Ovary (tissue), 9 donors: Measurements from ENCODE around the gene OTUD3. TPM values are rescaled to one million over a fixed set of nuclear protein-coding genes. Genes with fewer than 3 reads are reported as not detected.

Experiments used
- DNase-seq, 5 donors: peaks; one replicate each; pipeline ENCODE4 v3.0.0-alpha.2; 2019 to 2020
- H3K27ac ChIP-seq, 2 donors: fragments of 200-600 bp; one replicate each; pipeline versions ENCODE4 v1.5.1 to v1.8.0; 2019 to 2022
- H3K27me3 ChIP-seq: fragments of 200-600 bp; one replicate; pipeline ENCODE4 v1.8.0; 2022
- H3K36me3 ChIP-seq: fragments of 200-600 bp; sonication (generic); one replicate; pipeline ENCODE4 v1.5.1; 2019
- H3K4me1 ChIP-seq: one replicate; pipeline ENCODE4 v1.8.1; 2013; ENCODE audit warnings: mild to moderate bottlenecking, moderate library complexity; ENCODE audit not compliant: insufficient read depth
- H3K4me3 ChIP-seq: fragments of 200-600 bp; sonication (generic); one replicate; pipeline ENCODE4 v1.5.1; 2017
- H3K9me3 ChIP-seq, 2 donors: fragments of 200-600 bp in 1 of 2; sonication (generic) in 1 of 2; one replicate each; pipeline versions ENCODE4 v1.5.1 to v1.8.1; 2013 to 2019; ENCODE audit warnings: mild to moderate bottlenecking in 1 of 2, moderate library complexity in 1 of 2
- EP300 ChIP-seq: sonication (generic); formaldehyde crosslinking; IDR thresholded peaks from one replicate; pipeline ENCODE4 v1.6.1; 2017; ENCODE audit warnings: antibody characterized with exemption
- POLR2A ChIP-seq: fragments of 450-650 bp; IDR thresholded peaks from one replicate; pipeline ENCODE4 v1.6.1; 2017; ENCODE audit warnings: antibody characterized with exemption, mild to moderate bottlenecking, moderate library complexity
- WGBS, 3 donors: extraction: QIAGEN DNeasy Blood & Tissue Kit in 1 of 3; methylation state at CpG; one replicate each; pipeline versions ENCODE4 v1.1.5 to v1.1.7; 2013 to 2017; 5-methylcytosine and 5-hydroxymethylcytosine counted together
- intact Hi-C, 4 donors: fragments of 100-400 bp; cut with DNase I; formaldehyde crosslinking; loops; one replicate each; pipeline versions ENCODE4 v1.11.0 to v1.15.1; 2022 to 2023
- polyA plus RNA-seq, 2 donors: library from polyadenylated mRNA; stranded (reverse); fragments of 200-250 nt in 1 of 2; fragments of 350-450 nt in 1 of 2; fragmentation: Illumina TruSeq in 1 of 2; extraction: RNeasy Lipid Tissue Mini Kit (QIAGEN cat#74804) in 1 of 2; gene quantifications; one replicate each; pipeline ENCODE4 v1.2.3, GENCODE V29; 2013 to 2014
- total RNA-seq, 7 donors: library from RNA; depleted of rRNA in 2 of 7; stranded (reverse); fragments of >200 nt in 2 of 7; fragmentation: NEBNext Ultra II Directional in 3 of 7; extraction: Animal tissue kit (Norgen Biotek cat#: 25700) in 3 of 7; gene quantifications; one replicate each; pipeline versions ENCODE4 v1.1.0 to v1.2.4, GENCODE V29; 2016 to 2023
- TF ChIP-seq, protein P1 (sequence below), 3 donors: fragments of 450-650 bp in 2 of 3; fragments of 200-600 bp in 1 of 3; IDR thresholded peaks; one replicate each; pipeline versions ENCODE4 v1.5.1 to v1.8.0; 2016 to 2022; ENCODE audit warnings: antibody characterized with exemption in 3 of 3, mild to moderate bottlenecking in 1 of 3
- donor health status: DM: no; HTN: no; CAD: no; lungs with moderate emphysema.
- donor health status: DM: no; HTN: no; CAD: no.
- donor health status: Bipolar disorder and iron deficiency.
- donor health status: DM: yes; HTN: yes; CAD: no.
- donor health status: DM: no; HTN: no; CAD: no.
- donor health status: DM: yes; HTN: yes; CAD: no.

Gene OTUD3
- total and polyA plus RNA-seq, 9 donors: 3.0 to 19.7 (median 9.4) TPM

GRCh38 chr1:19893687-19894086 is 11.5 kb downstream of the OTUD3 start:
- Histone ChIP-seq H3K4me3 (no peak overlapping the region), H3K9me3 (no peaks in the 10 kb centered on the region), H3K4me1 (no peaks in the 10 kb centered on the region), H3K27me3 (no peaks in the 10 kb centered on the region), H3K27ac (no peak overlapping the region), H3K36me3 (no peaks in the 10 kb centered on the region)
- 90 to 92% (median 91%) methylated on average over 3 of the region's 3 CpGs for WGBS, 3 donors
- DNase-seq: no peak
- intact Hi-C loops: no loop called here
- no peak for TF ChIP-seq POLR2A
- TF ChIP-seq EP300: no peak
- TF ChIP-seq, protein P1, sequence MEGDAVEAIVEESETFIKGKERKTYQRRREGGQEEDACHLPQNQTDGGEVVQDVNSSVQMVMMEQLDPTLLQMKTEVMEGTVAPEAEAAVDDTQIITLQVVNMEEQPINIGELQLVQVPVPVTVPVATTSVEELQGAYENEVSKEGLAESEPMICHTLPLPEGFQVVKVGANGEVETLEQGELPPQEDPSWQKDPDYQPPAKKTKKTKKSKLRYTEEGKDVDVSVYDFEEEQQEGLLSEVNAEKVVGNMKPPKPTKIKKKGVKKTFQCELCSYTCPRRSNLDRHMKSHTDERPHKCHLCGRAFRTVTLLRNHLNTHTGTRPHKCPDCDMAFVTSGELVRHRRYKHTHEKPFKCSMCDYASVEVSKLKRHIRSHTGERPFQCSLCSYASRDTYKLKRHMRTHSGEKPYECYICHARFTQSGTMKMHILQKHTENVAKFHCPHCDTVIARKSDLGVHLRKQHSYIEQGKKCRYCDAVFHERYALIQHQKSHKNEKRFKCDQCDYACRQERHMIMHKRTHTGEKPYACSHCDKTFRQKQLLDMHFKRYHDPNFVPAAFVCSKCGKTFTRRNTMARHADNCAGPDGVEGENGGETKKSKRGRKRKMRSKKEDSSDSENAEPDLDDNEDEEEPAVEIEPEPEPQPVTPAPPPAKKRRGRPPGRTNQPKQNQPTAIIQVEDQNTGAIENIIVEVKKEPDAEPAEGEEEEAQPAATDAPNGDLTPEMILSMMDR (IDR thresholded peaks at IDR 0.05): no peak

- Histone ChIP-seq H3K36me3 (no peaks in the 10 kb centered on the region), H3K27ac (no peak overlapping the region)
- intact Hi-C loops: no loop called here
Measured at GRCh38 chr1:19894218-19894617, 12.0 kb downstream of the OTUD3 start.

GRCh38 chr1:19901653-19902052 is 19.5 kb downstream of the OTUD3 start:
- H3K9me3 ChIP-seq: no peaks in the 10 kb centered on the region
- intact Hi-C loops: no loop called here
- no peaks in the 10 kb centered on the region for H3K36me3 ChIP-seq
- TF ChIP-seq POLR2A (no peak), EP300 (no peak)
- TF ChIP-seq, protein P1 (IDR thresholded peaks at IDR 0.05): no peak
- DNase-seq: no peak
- no peak overlapping the region for H3K4me3 ChIP-seq
- H3K27ac ChIP-seq: no peak overlapping the region
- no peaks in the 10 kb centered on the region for H3K4me1 ChIP-seq
- WGBS, 3 donors: 95 to 96% (median 96%) methylated on average over 1 of the region's 1 CpG
- no peaks in the 10 kb centered on the region for H3K27me3 ChIP-seq

More at GRCh38 chr1:19894218-19894617, 12.0 kb downstream of the OTUD3 start:
- WGBS, 3 donors: 86 to 93% (median 89%) methylated on average over 5 of the region's 5 CpGs
- Histone ChIP-seq H3K9me3 (no peaks in the 10 kb centered on the region), H3K4me1 (no peaks in the 10 kb centered on the region), H3K4me3 (no peak overlapping the region), H3K27me3 (no peaks in the 10 kb centered on the region)
- no peak for TF ChIP-seq POLR2A
- no peak for TF ChIP-seq EP300
- TF ChIP-seq, protein P1 (IDR thresholded peaks at IDR 0.05): no peak
- DNase-seq: no peak

DNA sequence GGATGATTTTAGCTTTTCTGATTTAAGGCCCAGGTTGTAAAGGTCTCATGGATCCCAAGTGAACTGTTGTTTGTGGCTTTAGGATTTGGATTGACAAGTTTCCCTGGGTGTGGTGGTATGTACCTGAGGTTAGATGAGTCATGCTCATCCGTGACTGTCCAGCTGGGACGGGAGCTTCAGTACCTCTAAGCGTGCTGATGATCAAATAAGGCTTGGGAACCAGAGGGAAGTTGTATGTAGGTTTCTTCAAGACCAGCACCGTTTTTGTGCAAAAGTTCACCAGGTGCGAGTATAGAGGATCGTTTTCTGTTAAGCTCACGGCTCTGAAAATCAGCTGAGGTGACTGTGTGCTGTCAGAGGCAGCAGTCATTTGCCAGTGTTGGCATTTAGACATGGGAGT is 21.4 kb downstream of the OTUD3 start:
- DNase-seq: no peak
- TF ChIP-seq POLR2A: no peak
- no peak for TF ChIP-seq EP300
- TF ChIP-seq, protein P1 (IDR thresholded peaks at IDR 0.05): no peak
- Histone ChIP-seq H3K4me1 (no peaks in the 10 kb centered on the region), H3K9me3 (no peaks in the 10 kb centered on the region), H3K36me3 (no peaks in the 10 kb centered on the region), H3K27ac (no peak overlapping the region), H3K27me3 (no peaks in the 10 kb centered on the region), H3K4me3 (no peak overlapping the region)
- intact Hi-C loops: no loop called here
- WGBS, 3 donors: 91 to 96% (median 92%) methylated on average over 7 of the region's 7 CpGs

DNA sequence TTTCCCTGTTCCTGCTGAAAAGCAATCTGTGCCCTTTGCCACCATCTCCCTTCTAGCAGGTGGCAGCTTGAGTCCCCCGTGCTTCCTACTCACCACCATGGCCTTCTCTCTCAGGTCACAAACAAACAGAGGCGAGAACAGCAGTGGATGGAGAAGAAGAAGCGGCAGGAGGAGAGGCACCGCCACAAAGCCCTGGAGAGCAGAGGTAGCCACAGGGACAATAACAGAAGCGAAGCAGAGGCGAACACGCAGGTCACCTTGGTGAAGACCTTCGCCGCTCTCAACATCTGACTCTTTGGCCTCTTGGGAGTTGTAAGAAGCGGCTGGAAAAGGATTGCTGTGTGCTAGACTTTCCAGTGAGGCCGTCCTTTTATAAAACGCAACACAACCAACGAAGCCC is 25.3 kb downstream of the OTUD3 start:
- TF ChIP-seq, protein P1 (IDR thresholded peaks at IDR 0.05): no peak
- TF ChIP-seq EP300 (no peak), POLR2A (no peak)
- no peak for DNase-seq
- Histone ChIP-seq H3K27me3 (no peaks in the 10 kb centered on the region), H3K36me3 (no peaks in the 10 kb centered on the region), H3K9me3 (no peaks in the 10 kb centered on the region), H3K4me3 (no peak overlapping the region), H3K4me1 (no peaks in the 10 kb centered on the region), H3K27ac (no peak overlapping the region)
- intact Hi-C loops: no loop called here
- 92 to 95% (median 93%) methylated on average over 13 of the region's 13 CpGs for WGBS, 3 donors
